SU-DHL-6 (cell line): ENCODE data around the gene AGBL4.

Experiments
- H2AFZ ChIP-seq: fragments of 200-600 bp; sonication (generic); 2 replicates; pipeline ENCODE4 v1.6.1; 2014; ENCODE audit warnings: low read depth, mild to moderate bottlenecking, moderate library complexity, mixed read lengths, antibody characterized with exemption, low read length; ENCODE audit not compliant: severe bottlenecking
- H3F3A ChIP-seq: fragments of 200-600 bp; shearing (Covaris generic); 2 replicates; pipeline ENCODE4 v1.6.0; 2016; ENCODE audit warnings: antibody characterized with exemption, mild to moderate bottlenecking; ENCODE audit not compliant: insufficient read depth
- H3K27ac ChIP-seq: fragments of 200-600 bp; sonication (generic); 2 replicates; pipeline ENCODE4 v1.5.1; 2016; ENCODE audit warnings: low read depth, mild to moderate bottlenecking, low read length, moderate library complexity, mixed read lengths
- H3K27me3 ChIP-seq: fragments of 200-600 bp; sonication (generic), shearing (Covaris generic); 2 replicates; pipeline ENCODE4 v1.6.0; 2014; ENCODE audit warnings: mild to moderate bottlenecking, low read length
- H3K36me3 ChIP-seq: fragments of 200-600 bp; sonication (generic); 2 replicates; pipeline ENCODE4 v1.6.1; 2014; ENCODE audit warnings: mild to moderate bottlenecking, low read length, mixed read lengths
- H3K4me2 ChIP-seq: fragments of 300-600, 200-600 bp; shearing (Covaris generic), sonication (generic); 2 replicates; pipeline ENCODE4 v1.6.0; 2014; ENCODE audit warnings: low read length, low read depth, mild to moderate bottlenecking; ENCODE audit not compliant: poor library complexity, severe bottlenecking
- H3K4me3 ChIP-seq: fragments of 200-600 bp; sonication (generic); 2 replicates; pipeline ENCODE4 v1.5.1; 2014; ENCODE audit warnings: antibody characterized with exemption, low read length, mild to moderate bottlenecking, mixed read lengths; ENCODE audit not compliant: insufficient read depth, poor library complexity, severe bottlenecking
- H3K79me2 ChIP-seq: fragments of 200-600 bp; sonication (generic); 2 replicates; pipeline ENCODE4 v1.6.1; 2014; ENCODE audit warnings: mild to moderate bottlenecking, low read length, moderate library complexity; ENCODE audit not compliant: insufficient read depth
- H3K9ac ChIP-seq: fragments of 200-600 bp; sonication (generic); 2 replicates; pipeline ENCODE4 v1.7.0; 2014; ENCODE audit warnings: mild to moderate bottlenecking, low read length
- H3K9me2 ChIP-seq: fragments of 200-600 bp; sonication (generic); replicated peaks from 2 replicates; pipeline ENCODE4 v1.6.1; 2014; ENCODE audit warnings: low read length; ENCODE audit not compliant: insufficient read depth
- H3K9me3 ChIP-seq: fragments of 200-600 bp; sonication (generic); 2 replicates; pipeline ENCODE4 v1.6.1; 2014; ENCODE audit warnings: low read length, mixed read lengths; ENCODE audit not compliant: insufficient read depth
- H4K20me1 ChIP-seq: fragments of 200-600 bp; sonication (generic); 2 replicates; pipeline ENCODE4 v1.6.1; 2014; ENCODE audit warnings: low read depth, mild to moderate bottlenecking, antibody characterized with exemption, low read length, moderate library complexity, mixed read lengths
- CTCF ChIP-seq: fragments of 200-600 bp; sonication (generic); IDR thresholded peaks from one replicate; pipeline ENCODE4 v1.5.1; 2017; ENCODE audit warnings: antibody characterized with exemption, mild to moderate bottlenecking, low read length, moderate library complexity; ENCODE audit not compliant: insufficient read depth, poor library complexity, severe bottlenecking
- EZH2phosphoT487 ChIP-seq: fragments of 200-600 bp; sonication (generic), shearing (Covaris generic); conservative IDR thresholded peaks from 2 replicates; pipeline ENCODE4 v1.6.1; 2018; ENCODE audit warnings: mild to moderate bottlenecking, antibody characterized with exemption, low read length, moderate library complexity, mixed read lengths

Gene AGBL4

DNA sequence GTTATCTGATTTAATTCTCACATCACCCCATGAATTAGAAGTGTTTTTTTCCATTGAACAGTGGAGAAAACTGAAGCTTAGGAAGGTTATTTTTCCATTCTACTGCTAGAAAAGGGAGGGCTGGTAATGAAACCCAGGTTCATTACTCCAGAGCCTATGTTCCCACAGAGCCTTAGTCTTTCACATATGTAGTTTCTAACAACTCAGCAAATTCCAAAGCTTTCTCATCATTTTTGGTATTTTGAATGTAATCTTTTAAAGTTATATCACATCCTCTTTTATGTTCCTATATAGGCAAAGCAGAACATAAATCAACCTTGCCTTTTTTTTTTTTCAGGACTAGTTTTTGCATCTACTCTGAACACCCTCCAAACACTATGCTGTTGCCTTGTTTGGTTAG is 1115.1 kb downstream of the AGBL4 start:
- Histone ChIP-seq H3K4me3 (no peak overlapping the region), H3F3A (no peaks in the 10 kb centered on the region), H3K4me2 (no peak overlapping the region), H3K27ac (no peak overlapping the region), H3K27me3 (no peaks in the 10 kb centered on the region), H3K9me2 (no peaks in the 10 kb centered on the region), H3K9ac (no peak overlapping the region), H2AFZ (no peak overlapping the region), H3K36me3 (no peaks in the 10 kb centered on the region), H3K9me3 (no peaks in the 10 kb centered on the region), H3K79me2 (no peaks in the 10 kb centered on the region), H4K20me1 (no peaks in the 10 kb centered on the region)
- TF ChIP-seq CTCF (no peak), EZH2phosphoT487 (no peak)

DNA sequence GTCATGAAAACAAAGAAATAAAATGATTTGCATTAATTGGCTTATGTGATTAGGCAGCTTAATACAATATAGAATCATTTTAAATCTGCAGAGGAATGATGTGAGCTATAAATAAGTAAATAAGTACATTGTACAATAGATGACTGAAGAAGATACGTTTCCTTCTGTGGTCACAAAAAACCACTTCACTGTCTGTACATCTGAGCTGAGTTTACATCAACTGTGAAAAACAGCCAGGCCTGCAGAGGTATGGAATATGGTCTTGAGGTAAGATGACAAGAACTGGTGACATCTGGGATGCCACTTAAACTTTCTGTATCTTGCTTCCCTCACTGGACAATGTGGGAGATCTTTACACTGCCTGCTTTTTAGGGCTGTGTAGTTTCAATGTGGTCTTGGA is 1117.0 kb downstream of the AGBL4 start:
- H3K4me3 ChIP-seq: no peak overlapping the region
- H3K79me2 ChIP-seq: no peaks in the 10 kb centered on the region
- H3K36me3 ChIP-seq: no peaks in the 10 kb centered on the region
- H2AFZ ChIP-seq: no peak overlapping the region
- H3K27ac ChIP-seq: no peak overlapping the region
- H4K20me1 ChIP-seq: no peaks in the 10 kb centered on the region
- H3K9ac ChIP-seq: no peak overlapping the region
- H3K9me3 ChIP-seq: no peaks in the 10 kb centered on the region
- H3K9me2 ChIP-seq: no peaks in the 10 kb centered on the region
- no peak for TF ChIP-seq CTCF
- no peak for TF ChIP-seq EZH2phosphoT487
- H3F3A ChIP-seq: no peaks in the 10 kb centered on the region
- no peak overlapping the region for H3K4me2 ChIP-seq
- no peaks in the 10 kb centered on the region for H3K27me3 ChIP-seq

- H3K9ac ChIP-seq: no peak overlapping the region
- no peak for TF ChIP-seq EZH2phosphoT487
- TF ChIP-seq CTCF: no peak
- no peak overlapping the region for H3K4me3 ChIP-seq
- no peaks in the 10 kb centered on the region for H3K9me2 ChIP-seq
- no peaks in the 10 kb centered on the region for H3K79me2 ChIP-seq
- H3K27me3 ChIP-seq: no peaks in the 10 kb centered on the region
- H3K9me3 ChIP-seq: no peaks in the 10 kb centered on the region
- H2AFZ ChIP-seq: no peak overlapping the region
- no peak overlapping the region for H3K27ac ChIP-seq
- no peak overlapping the region for H3K4me2 ChIP-seq
- H3F3A ChIP-seq: no peaks in the 10 kb centered on the region
- no peaks in the 10 kb centered on the region for H4K20me1 ChIP-seq
- no peaks in the 10 kb centered on the region for H3K36me3 ChIP-seq
Measured at GRCh38 chr1:48906164-48906563, 1117.6 kb downstream of the AGBL4 start.

GRCh38 chr1:48903291-48903690 is 1120.5 kb downstream of the AGBL4 start:
- Histone ChIP-seq H3K36me3 (no peaks in the 10 kb centered on the region), H3K4me2 (no peak overlapping the region), H3K9me2 (no peaks in the 10 kb centered on the region), H3K27me3 (no peaks in the 10 kb centered on the region), H3K27ac (no peak overlapping the region), H4K20me1 (no peaks in the 10 kb centered on the region), H3F3A (no peaks in the 10 kb centered on the region), H3K4me3 (no peak overlapping the region), H3K9ac (no peak overlapping the region), H3K9me3 (no peaks in the 10 kb centered on the region), H3K79me2 (no peaks in the 10 kb centered on the region), H2AFZ (no peak overlapping the region)
- TF ChIP-seq CTCF (no peak), EZH2phosphoT487 (no peak)
